SH-SY5Y (cell line): Measurements from ENCODE around the gene LDB3.

Source experiments
- GATA2 ChIP-seq: IDR thresholded peaks from 2 replicates; pipeline ENCODE4 v1.6.1; 2011; ENCODE audit warnings: mild to moderate bottlenecking, low read depth, low read length
- GATA3 ChIP-seq: IDR thresholded peaks from 2 replicates; pipeline ENCODE4 v1.6.1; 2011; ENCODE audit warnings: low read depth, mild to moderate bottlenecking, low read length, moderate library complexity

DNA sequence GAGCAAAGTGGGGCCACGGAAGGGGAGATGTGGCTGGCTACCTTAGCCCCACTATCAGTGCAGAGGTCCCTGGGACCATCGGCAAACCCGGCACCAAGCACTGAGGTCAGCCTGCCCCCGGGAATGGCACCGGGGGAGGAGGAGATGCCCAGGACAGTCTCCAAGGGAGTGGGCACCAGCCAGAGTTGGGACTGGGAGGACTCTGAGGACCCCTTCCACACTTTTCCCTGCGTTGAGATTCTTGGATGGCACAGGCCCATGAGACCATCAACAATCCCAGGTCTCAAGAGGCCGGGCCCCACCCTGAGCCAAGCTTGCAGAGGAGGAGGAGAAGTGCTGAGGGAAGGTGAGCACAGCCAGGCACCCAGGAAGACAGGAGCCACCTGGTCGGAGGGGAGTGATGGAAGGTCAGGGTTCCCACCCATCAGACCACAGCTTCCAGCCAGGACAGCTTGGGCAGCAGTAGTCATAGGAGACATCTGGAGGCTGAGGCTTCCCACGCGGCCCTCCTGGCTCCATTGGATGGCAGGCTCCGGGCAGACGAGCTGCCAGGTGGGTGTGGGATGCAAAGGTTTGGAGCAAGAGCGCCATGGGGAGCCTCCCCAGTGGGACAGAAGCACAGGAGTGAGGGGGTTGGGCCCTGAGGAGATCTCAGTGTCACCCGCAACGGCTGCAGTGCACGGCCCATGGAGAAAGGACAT lies 16.5 kb upstream of the LDB3 start:
- no peak for TF ChIP-seq GATA3
- no peak for TF ChIP-seq GATA2
